HG03175 (cell line): ENCODE data around the gene FBXL7.

ENCODE experiments used
- ATAC-seq: cut with Tn5 transposase; IDR thresholded peaks from one replicate; pipeline ENCODE4 v1.9.1; 2021; ENCODE audit warnings: mild to moderate bottlenecking, moderate library complexity; ENCODE audit not compliant: unreplicated experiment

The FBXL7 gene

GRCh38 chr5:15575666-15576065 is 75.7 kb downstream of the FBXL7 start:
- ATAC-seq = no peak

GRCh38 chr5:15577132-15577531 is 77.2 kb downstream of the FBXL7 start:
- no peak for ATAC-seq

- ATAC-seq = no peak
Observed at GRCh38 chr5:15577831-15578230, 77.9 kb downstream of the FBXL7 start.

- ATAC-seq = no peak
Observed at GRCh38 chr5:15579193-15579990, 79.4 kb downstream of the FBXL7 start.

- no peak for ATAC-seq
Observed at GRCh38 chr5:15584528-15584927, 84.5 kb downstream of the FBXL7 start.

GRCh38 chr5:15585128-15585527 is 85.1 kb downstream of the FBXL7 start:
- no peak for ATAC-seq

- ATAC-seq = no peak
Observed at GRCh38 chr5:15585841-15586591, 86.0 kb downstream of the FBXL7 start.

- ATAC-seq = no peak
Observed at GRCh38 chr5:15587916-15588315, 87.9 kb downstream of the FBXL7 start.

GRCh38 chr5:15592728-15593127 is 92.7 kb downstream of the FBXL7 start:
- no peak for ATAC-seq

- ATAC-seq = no peak
Observed at GRCh38 chr5:15594977-15595568, 95.1 kb downstream of the FBXL7 start.

GRCh38 chr5:15595929-15596328 is 95.9 kb downstream of the FBXL7 start:
- no peak for ATAC-seq

GRCh38 chr5:15596936-15597335 is 97.0 kb downstream of the FBXL7 start:
- ATAC-seq = no peak

GRCh38 chr5:15597804-15598203 is 97.8 kb downstream of the FBXL7 start:
- ATAC-seq = no peak

GRCh38 chr5:15598294-15598902 is 98.4 kb downstream of the FBXL7 start:
- no peak for ATAC-seq

- ATAC-seq = no peak
Observed at GRCh38 chr5:15600035-15600434, 100.1 kb downstream of the FBXL7 start.

GRCh38 chr5:15601274-15601673 is 101.3 kb downstream of the FBXL7 start:
- no peak for ATAC-seq

- ATAC-seq = no peak
Observed at GRCh38 chr5:15601853-15602252, 101.9 kb downstream of the FBXL7 start.

- ATAC-seq = no peak
Observed at GRCh38 chr5:15604986-15605385, 105.0 kb downstream of the FBXL7 start.

- ATAC-seq = no peak
Observed at GRCh38 chr5:15606197-15606596, 106.2 kb downstream of the FBXL7 start.

- ATAC-seq = no peak
Observed at GRCh38 chr5:15607076-15607475, 107.1 kb downstream of the FBXL7 start.

- ATAC-seq = no peak
Observed at GRCh38 chr5:15609076-15609725, 109.2 kb downstream of the FBXL7 start.
